ENCODE data around the gene TCF19.

The TCF19 gene

DNA sequence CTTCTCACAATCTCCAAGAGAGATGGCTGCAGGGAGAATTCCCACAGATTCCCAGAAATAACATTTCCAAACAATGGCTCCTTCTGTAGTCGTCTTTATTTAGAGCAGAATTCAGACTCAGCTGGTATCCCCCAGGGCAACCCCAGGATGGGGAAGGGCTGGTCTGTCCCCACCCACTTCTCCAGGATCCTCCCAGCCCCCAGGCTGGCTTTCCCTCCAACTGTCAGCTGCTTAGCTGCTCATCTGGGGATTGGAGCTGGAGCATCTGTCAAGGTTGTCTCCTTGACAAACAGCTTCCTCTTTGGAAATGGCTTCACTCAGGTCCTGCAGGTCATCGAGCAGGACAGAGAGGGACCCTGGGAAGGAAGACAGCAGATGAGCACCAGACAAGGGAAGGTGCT is 16.0 kb upstream of the TCF19 start:
- no peak overlapping the region for H3K4me3 ChIP-seq (replicated peaks; ENCODE audit: low read depth, low read length)
- TF ChIP-seq, protein P1, sequence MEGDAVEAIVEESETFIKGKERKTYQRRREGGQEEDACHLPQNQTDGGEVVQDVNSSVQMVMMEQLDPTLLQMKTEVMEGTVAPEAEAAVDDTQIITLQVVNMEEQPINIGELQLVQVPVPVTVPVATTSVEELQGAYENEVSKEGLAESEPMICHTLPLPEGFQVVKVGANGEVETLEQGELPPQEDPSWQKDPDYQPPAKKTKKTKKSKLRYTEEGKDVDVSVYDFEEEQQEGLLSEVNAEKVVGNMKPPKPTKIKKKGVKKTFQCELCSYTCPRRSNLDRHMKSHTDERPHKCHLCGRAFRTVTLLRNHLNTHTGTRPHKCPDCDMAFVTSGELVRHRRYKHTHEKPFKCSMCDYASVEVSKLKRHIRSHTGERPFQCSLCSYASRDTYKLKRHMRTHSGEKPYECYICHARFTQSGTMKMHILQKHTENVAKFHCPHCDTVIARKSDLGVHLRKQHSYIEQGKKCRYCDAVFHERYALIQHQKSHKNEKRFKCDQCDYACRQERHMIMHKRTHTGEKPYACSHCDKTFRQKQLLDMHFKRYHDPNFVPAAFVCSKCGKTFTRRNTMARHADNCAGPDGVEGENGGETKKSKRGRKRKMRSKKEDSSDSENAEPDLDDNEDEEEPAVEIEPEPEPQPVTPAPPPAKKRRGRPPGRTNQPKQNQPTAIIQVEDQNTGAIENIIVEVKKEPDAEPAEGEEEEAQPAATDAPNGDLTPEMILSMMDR (IDR thresholded peaks at IDR 0.05; ENCODE audit: low read depth, low read length, missing control alignments): no peak
- DNase-seq (ENCODE audit: extremely low read depth, low read depth): no peak

DNA sequence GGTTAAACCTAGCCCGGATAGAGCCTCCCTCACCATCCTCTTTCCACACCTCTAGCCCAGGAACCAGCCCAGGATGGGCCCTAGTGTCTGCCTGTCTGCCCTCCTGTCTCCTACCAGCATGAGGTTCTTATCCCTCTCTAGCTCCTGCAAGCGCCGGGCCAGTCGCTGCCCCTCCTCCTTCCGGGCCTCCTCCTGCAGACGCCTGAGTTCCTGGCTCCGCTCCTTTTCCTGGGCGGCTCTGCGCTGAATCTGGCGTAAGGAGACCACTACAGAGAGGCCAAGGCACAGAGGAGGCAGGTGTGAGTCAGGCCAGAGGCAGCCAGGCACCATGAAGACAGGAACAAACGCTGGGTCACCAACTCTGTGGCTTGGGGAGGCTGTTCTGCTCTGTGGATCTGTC is 15.2 kb upstream of the TCF19 start:
- TF ChIP-seq, protein P1 (IDR thresholded peaks at IDR 0.05; ENCODE audit: low read depth, low read length, missing control alignments): no peak
- DNase-seq (ENCODE audit: extremely low read depth, low read depth): no peak
- no peak overlapping the region for H3K4me3 ChIP-seq (replicated peaks; ENCODE audit: low read depth, low read length)

DNA sequence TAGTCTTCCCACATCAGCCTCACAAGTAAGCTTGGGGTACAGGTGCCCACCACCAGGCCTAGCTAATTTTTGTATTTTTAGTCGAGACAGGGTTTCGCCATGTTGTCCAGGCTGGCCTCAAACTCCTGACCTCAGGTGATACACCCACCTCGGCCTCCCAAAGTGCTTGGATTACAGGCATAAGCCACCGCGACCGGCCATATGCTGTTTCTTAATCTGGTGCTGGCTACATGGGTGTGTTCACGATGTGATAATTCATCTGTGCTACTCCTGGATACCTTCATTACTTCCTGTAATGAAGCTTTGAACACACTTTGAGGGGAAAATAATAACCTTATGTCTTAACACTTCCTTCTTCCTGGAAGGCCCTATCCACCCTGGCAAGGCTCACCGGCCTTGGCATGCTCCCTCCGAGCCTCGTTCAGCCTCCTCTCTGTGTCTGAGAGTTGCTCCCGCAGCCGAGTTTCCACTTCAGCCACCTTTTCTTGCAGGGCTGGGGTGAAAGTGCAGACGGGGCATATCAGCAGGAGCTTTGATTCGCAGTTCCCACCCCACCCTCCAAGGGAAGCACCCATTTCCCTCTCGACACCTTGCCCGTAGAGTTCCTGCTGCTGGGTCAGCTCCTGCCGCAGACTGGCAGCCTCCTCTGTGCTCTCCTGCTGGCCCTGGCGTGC is 14.0 kb upstream of the TCF19 start:
- TF ChIP-seq, protein P1 (IDR thresholded peaks at IDR 0.05; ENCODE audit: low read depth, low read length, missing control alignments): no peak
- no peak overlapping the region for H3K4me3 ChIP-seq (replicated peaks; ENCODE audit: low read depth, low read length)
- DNase-seq (ENCODE audit: extremely low read depth, low read depth): no peak

DNA sequence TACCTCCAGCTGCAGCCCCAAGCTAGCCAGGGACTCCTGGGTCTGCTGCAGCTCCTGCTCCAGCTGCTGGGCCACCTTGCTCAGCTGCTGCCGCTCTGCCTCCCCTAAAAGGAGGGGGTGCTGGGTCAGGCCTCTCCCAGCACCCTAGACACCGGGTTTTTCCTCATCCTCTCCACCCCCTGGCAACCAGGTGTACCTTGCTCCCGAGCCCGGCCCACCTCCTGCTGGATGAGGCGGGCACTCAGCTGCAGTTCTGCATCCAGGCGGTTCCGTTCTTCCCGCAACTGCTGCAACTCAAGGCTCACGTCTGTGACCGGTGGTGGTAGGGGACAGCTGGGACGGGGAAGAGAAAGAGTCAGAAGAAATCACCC is 13.4 kb upstream of the TCF19 start:
- H3K4me3 ChIP-seq (replicated peaks; ENCODE audit: low read depth, low read length): no peak overlapping the region
- TF ChIP-seq, protein P1 (IDR thresholded peaks at IDR 0.05; ENCODE audit: low read depth, low read length, missing control alignments): no peak

DNA sequence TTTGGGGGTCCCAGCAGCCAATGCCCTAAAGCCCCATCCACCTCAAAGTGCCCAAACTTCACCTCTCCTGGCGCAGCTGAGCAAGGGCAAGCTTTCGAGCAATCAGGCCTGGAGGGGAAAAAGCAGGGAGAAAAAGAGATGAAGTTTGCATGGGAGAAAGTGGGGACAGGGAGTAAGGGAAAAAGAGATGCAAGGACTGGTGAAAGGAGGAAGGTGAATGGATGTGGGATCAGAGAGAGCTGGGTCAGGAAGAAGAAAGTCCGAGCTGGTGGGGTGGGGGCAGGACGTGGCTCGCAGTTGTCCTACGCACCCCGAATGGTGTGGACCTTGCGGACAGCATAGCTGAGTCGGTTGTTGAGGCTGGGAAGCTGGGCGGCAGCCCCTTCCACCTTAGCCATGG is 13.0 kb upstream of the TCF19 start:
- no peak for DNase-seq (ENCODE audit: extremely low read depth, low read depth)
- TF ChIP-seq, protein P1 (IDR thresholded peaks at IDR 0.05; ENCODE audit: low read depth, low read length, missing control alignments): no peak
- H3K4me3 ChIP-seq (replicated peaks; ENCODE audit: low read depth, low read length): no peak overlapping the region

More for the DNA sequence above, 13.4 kb upstream of the TCF19 start:
- DNase-seq (ENCODE audit: extremely low read depth, low read depth): no peak

DNA sequence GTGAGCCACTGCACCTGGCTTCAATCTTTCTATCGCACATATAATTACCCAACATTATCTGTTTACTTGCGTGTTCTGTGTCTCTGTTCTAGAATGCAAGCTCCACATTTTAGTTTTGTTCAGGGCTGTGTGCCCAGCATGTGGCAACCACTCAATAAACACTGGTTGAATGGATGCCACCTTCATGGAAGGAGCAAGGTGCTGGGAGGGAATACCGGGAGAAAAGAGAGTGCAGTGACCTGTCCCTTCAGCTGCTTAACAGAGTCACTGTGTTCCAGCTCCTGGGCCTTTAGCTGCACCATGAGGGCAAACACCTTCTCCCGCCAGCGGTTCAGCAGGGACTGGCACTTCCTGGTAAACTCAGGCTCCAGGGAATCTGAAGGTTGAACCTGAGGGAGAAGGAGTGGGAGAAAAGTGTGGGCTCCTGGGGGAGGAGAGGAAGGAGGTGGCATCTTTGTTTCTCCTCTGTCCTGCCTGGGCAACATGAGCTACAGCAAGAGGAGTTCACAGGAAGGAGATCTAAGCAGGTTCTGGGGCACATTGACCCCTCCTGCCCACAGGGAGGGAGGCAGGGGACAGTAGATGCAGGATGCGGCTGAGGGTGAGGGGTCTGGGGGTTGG is 8.5 kb upstream of the TCF19 start:
- TF ChIP-seq, protein P1 (IDR thresholded peaks at IDR 0.05; ENCODE audit: low read depth, low read length, missing control alignments): no peak
- no peak for DNase-seq (ENCODE audit: extremely low read depth, low read depth)
- H3K4me3 ChIP-seq (replicated peaks; ENCODE audit: low read depth, low read length): no peak overlapping the region
